CD8-positive, alpha-beta memory T cell (primary cell): ENCODE results near the gene FOXP2. TPM values are rescaled to one million over a fixed set of nuclear protein-coding genes. Genes with fewer than 3 reads are reported as not detected.
"Not testable (repeated sequence)": the region's sequence is repeated elsewhere in the genome, so short reads cannot be mapped to it uniquely, and the experiment has no call there.

Experiments used
- CTCF ChIA-PET: fragments of 350-600 bp; sonication (Branson Sonifier 250); formaldehyde crosslinking; loops from one replicate; lab custom pipeline; 2021; ENCODE audit warnings: antibody characterized with exemption; lab: Charles Lee
- POLR2A ChIA-PET: fragments of 350-600 bp; sonication (Branson Sonifier 250); formaldehyde crosslinking; loops from one replicate; lab custom pipeline; 2021; ENCODE audit warnings: antibody characterized with exemption; lab: Charles Lee
- DNase-seq, 5 donors: peaks; one replicate each; pipeline versions ENCODE4 v3.0.0 to v3.0.0-alpha.2; 2020 to 2022; ENCODE audit warnings: mixed read lengths in 1 of 5
- H3K27ac ChIP-seq: one replicate; pipeline ENCODE4 v1.7.0; 2013; ENCODE audit warnings: low read depth, mild to moderate bottlenecking, low read length, moderate library complexity
- H3K27me3 ChIP-seq: 2 replicates; pipeline ENCODE4 v1.7.0; 2013; ENCODE audit warnings: low read length, mild to moderate bottlenecking; ENCODE audit not compliant: insufficient read depth, poor library complexity, severe bottlenecking
- H3K36me3 ChIP-seq: 2 replicates; pipeline ENCODE4 v1.7.0; 2013; ENCODE audit warnings: mild to moderate bottlenecking, low read length, moderate library complexity; ENCODE audit not compliant: insufficient read depth
- H3K4me1 ChIP-seq: 2 replicates; pipeline ENCODE4 v1.7.0; 2013; ENCODE audit warnings: mild to moderate bottlenecking, low read length, moderate library complexity; ENCODE audit not compliant: insufficient read depth
- H3K4me3 ChIP-seq: 2 replicates; pipeline ENCODE4 v1.7.0; 2013; ENCODE audit warnings: mild to moderate bottlenecking, low read length
- H3K9me3 ChIP-seq: 2 replicates; pipeline ENCODE4 v1.7.0; 2013; ENCODE audit warnings: mild to moderate bottlenecking, low read length
- H3K27ac Mint-ChIP-seq, 8 donors: one replicate each; pipeline ENCODE4 v1.8.0; 2020 to 2021; ENCODE audit warnings: mixed read lengths in 8 of 8, mild to moderate bottlenecking in 6 of 8, inconsistent platforms in 3 of 8, moderate library complexity in 3 of 8
- H3K27me3 Mint-ChIP-seq, 2 donors: one replicate each; pipeline ENCODE4 v1.8.0; 2020 to 2021; ENCODE audit warnings: mixed read lengths in 2 of 2, mild to moderate bottlenecking in 1 of 2, moderate library complexity in 1 of 2
- H3K36me3 Mint-ChIP-seq, 3 donors: one replicate each; pipeline ENCODE4 v1.8.0; 2020 to 2021; ENCODE audit warnings: mixed read lengths in 3 of 3, inconsistent platforms in 1 of 3, mild to moderate bottlenecking in 1 of 3
- H3K4me1 Mint-ChIP-seq, 3 donors: one replicate each; pipeline ENCODE4 v1.8.0; 2020 to 2021; ENCODE audit warnings: mixed read lengths in 3 of 3, inconsistent platforms in 1 of 3, mild to moderate bottlenecking in 1 of 3
- H3K4me3 Mint-ChIP-seq, 7 donors: one replicate each; pipeline ENCODE4 v1.8.0; 2020 to 2021; ENCODE audit warnings: mixed read lengths in 7 of 7, mild to moderate bottlenecking in 6 of 7, moderate library complexity in 4 of 7, inconsistent platforms in 2 of 7
- H3K9me3 Mint-ChIP-seq, 5 donors: one replicate each; pipeline ENCODE4 v1.8.0; 2020 to 2022; ENCODE audit warnings: mixed read lengths in 5 of 5, mild to moderate bottlenecking in 3 of 5, moderate library complexity in 2 of 5, inconsistent platforms in 1 of 5
- polyA plus RNA-seq: library from polyadenylated mRNA; unstranded; fragments of 300-500 nt; fragmentation: Illumina TruSeq; gene quantifications from one replicate; pipeline ENCODE4 v1.2.3, GENCODE V29; 2021
- total RNA-seq, 2 experiments: library from RNA; stranded (reverse); gene quantifications; one replicate each; pipeline ENCODE4 v1.2.3, GENCODE V29; 2021

FOXP2 gene
- total and polyA plus RNA-seq, 3 experiments from 2014 or later = not detected

DNA sequence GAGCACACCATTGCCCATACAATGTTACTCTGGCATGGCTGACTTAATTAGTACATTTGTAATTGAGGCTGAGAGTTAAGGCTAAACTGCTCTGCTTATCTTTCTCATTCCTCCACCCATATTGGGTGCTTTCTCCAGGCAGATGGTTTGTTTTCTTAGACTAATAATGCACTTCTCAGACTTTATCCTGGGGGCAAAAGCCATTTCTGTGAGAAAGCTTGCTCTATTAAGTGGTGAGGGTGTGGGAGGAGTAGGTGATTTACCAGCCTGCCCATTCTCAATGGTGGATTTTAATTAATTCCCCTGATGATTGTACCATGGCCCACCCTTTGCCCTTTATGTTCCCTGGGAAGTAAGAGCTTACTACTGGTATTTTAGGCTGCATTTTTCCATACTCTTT lies 174.8 kb downstream of the FOXP2 start:
- Histone ChIP-seq H3K4me1 (no peaks in the 10 kb centered on the region), H3K9me3 (no peaks in the 10 kb centered on the region), H3K36me3 (no peaks in the 10 kb centered on the region), H3K27ac (no peak overlapping the region), H3K27me3 (no peaks in the 10 kb centered on the region), H3K4me3 (no peak overlapping the region)
- ChIA-PET CTCF (no interaction called here), POLR2A (no interaction called here)
- Mint-ChIP-seq H3K27ac (no peak overlapping the region), H3K36me3 (no peaks in the 10 kb centered on the region), H3K9me3 (no peaks in the 10 kb centered on the region), H3K4me1 (no peaks in the 10 kb centered on the region), H3K27me3 (peaks cover 1 to 3% of the 10 kb centered on the region in 2 donors), H3K4me3 (no peak overlapping the region)
- no peak for DNase-seq

DNA sequence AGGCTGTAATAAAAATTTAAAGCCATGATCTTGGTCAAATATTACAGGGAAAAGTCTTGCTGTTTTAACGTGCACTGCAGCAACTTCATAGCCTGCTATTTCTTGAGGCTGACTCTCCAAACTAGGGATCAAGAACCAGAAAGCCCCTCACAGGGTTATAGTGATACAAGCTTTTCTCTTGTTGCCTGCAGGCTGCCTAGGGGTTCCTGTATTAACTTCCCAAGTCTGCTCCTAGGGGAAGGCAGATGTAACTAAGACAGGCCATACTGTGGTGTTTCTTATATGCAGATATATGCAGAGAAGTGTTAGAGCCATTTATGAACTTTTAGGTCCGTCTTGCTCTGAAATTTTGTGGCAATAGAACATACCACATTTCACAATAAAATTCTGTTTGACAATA lies 175.7 kb downstream of the FOXP2 start:
- ChIA-PET POLR2A (no interaction called here), CTCF (no interaction called here)
- no peaks in the 10 kb centered on the region for H3K27me3 ChIP-seq
- Mint-ChIP-seq H3K4me1 (no peaks in the 10 kb centered on the region), H3K27ac (no peak overlapping the region), H3K4me3 (no peak overlapping the region), H3K9me3 (no peaks in the 10 kb centered on the region), H3K27me3 (peaks cover 1 to 3% of the 10 kb centered on the region in 2 donors), H3K36me3 (no peaks in the 10 kb centered on the region)
- H3K36me3 ChIP-seq = no peaks in the 10 kb centered on the region
- H3K27ac ChIP-seq = no peak overlapping the region
- no peaks in the 10 kb centered on the region for H3K9me3 ChIP-seq
- no peak overlapping the region for H3K4me3 ChIP-seq
- no peak for DNase-seq
- H3K4me1 ChIP-seq = no peaks in the 10 kb centered on the region

DNA sequence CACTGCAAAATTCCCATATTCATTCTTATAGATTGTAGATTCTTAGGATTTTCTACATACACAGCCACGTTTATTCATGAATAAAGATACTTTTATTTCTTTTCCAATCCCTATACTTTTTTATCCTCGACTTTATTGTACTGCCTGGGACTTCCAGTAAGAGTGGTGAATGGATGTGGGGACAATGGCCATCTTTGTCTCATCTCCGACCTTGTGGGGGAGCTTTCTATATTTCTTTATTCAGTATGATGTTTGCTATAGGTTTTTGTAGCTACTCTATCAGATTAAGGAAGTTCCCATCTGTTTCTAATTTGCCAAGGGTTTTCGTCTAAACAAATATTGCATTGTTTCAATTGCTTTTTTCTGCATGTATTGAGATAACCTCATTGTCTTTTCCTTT lies 184.3 kb downstream of the FOXP2 start:
- H3K4me3 ChIP-seq = no peak overlapping the region
- no peak overlapping the region for H3K27ac Mint-ChIP-seq
- peaks cover 0 to 2% (median 0%) of the 10 kb centered on the region in 5 donors for H3K9me3 Mint-ChIP-seq
- ChIA-PET POLR2A (no interaction called here), CTCF (no interaction called here)
- H3K27ac ChIP-seq = no peak overlapping the region
- H3K4me1 Mint-ChIP-seq = no peaks in the 10 kb centered on the region
- no peak overlapping the region for H3K4me3 Mint-ChIP-seq
- no peaks in the 10 kb centered on the region for H3K36me3 Mint-ChIP-seq
- H3K27me3 Mint-ChIP-seq = peaks cover 0 to 2% of the 10 kb centered on the region in 2 donors
- DNase-seq = no peak
- H3K36me3 ChIP-seq = no peaks in the 10 kb centered on the region
- H3K27me3 ChIP-seq = no peaks in the 10 kb centered on the region
- H3K4me1 ChIP-seq = no peaks in the 10 kb centered on the region
- H3K9me3 ChIP-seq = no peaks in the 10 kb centered on the region

DNA sequence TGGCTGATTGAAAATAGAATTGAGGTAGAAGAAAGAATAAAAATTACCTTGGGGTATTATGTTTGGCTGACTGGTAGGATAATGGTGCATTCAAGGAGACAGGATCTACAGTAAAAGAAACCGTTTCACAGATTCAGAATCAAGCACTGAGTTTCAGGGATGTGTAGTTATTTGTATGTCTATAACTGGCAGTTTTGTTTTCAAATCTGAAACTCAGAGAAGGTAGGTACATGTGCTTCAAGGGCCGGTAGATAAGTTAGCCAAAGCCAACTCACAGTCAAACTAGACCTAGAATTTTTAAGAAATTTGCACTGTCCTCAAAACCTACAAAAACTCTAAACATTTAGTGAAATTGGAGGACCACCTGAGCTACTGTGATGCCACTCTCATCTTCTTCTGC lies 191.5 kb downstream of the FOXP2 start:
- Mint-ChIP-seq H3K36me3 (no peaks in the 10 kb centered on the region), H3K27me3 (peaks cover 0 to 2% of the 10 kb centered on the region in 2 donors), H3K4me3 (no peak overlapping the region), H3K9me3 (no peaks in the 10 kb centered on the region), H3K27ac (no peak overlapping the region), H3K4me1 (no peaks in the 10 kb centered on the region)
- H3K4me1 ChIP-seq = no peaks in the 10 kb centered on the region
- H3K27ac ChIP-seq = no peak overlapping the region
- H3K36me3 ChIP-seq = no peaks in the 10 kb centered on the region
- H3K9me3 ChIP-seq = no peaks in the 10 kb centered on the region
- no peak for DNase-seq
- ChIA-PET POLR2A (no interaction called here), CTCF (no interaction called here)
- no peak overlapping the region for H3K4me3 ChIP-seq
- H3K27me3 ChIP-seq = no peaks in the 10 kb centered on the region

DNA sequence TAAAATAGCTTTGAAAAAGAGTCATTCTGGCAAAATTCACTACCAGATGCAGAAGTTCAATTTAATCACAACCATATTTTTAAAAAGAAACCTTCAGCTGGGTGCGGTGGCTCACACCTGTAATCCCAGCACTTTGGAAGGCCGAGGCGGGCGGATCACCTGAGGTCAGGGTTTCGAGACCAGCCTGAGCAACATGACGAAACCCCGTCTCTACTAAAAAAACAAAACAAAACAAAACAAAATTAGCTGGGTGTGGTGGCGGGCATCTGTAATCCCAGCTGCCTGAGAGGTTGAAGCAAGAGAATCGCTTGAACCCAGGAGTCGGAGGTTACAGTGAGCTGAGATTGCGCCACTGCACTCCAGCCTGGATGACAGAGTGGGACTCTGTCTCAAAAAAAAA lies 194.2 kb downstream of the FOXP2 start:
- H3K27ac ChIP-seq, CTCF ChIA-PET, H3K4me1 Mint-ChIP-seq, H3K4me1 ChIP-seq, H3K36me3 ChIP-seq, H3K27me3 ChIP-seq, H3K27me3 Mint-ChIP-seq, H3K9me3 Mint-ChIP-seq, DNase-seq, H3K27ac Mint-ChIP-seq, POLR2A ChIA-PET, H3K4me3 Mint-ChIP-seq, H3K36me3 Mint-ChIP-seq, H3K4me3 ChIP-seq, H3K9me3 ChIP-seq: not testable (repeated sequence)

DNA sequence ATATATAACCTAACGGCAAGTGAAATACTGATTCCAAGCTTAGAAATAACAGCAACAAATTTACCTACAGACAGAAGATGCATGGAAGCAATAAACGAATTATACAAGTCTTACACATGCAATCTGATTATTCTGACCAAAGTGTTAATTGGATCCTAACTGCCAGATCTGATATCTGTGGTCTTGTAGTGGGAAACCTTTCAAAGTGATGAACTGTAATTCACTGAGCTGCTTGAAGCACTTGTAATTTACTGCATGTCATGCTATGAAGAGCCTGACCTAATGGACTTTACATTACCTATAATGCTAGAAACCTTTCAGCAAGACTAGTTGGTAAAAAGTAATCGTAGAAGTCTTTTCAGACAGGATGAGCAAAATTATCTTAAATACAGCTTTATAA lies 205.6 kb downstream of the FOXP2 start:
- POLR2A ChIA-PET = no interaction called here

DNA sequence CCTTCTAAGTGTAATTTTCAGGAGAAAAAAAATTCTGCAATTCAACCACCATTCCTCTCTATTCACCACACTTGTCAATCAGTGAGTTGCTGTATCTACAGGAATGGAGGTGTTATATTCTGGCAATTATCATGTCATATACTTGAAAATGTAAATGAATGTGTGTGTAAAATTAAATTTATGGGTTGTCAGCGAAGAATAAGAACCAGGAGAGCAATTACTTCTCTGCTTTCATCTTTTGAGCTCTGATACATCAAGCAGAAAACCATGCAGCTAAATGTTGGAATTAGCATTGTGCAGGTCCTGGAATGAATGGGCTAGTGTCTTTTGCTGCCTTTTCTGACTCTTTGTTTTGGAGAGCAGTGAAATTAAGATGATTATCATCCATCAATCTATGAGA lies 207.6 kb downstream of the FOXP2 start:
- no peaks in the 10 kb centered on the region for H3K9me3 Mint-ChIP-seq
- no peaks in the 10 kb centered on the region for H3K4me1 ChIP-seq
- H3K4me3 ChIP-seq = no peak overlapping the region
- ChIA-PET CTCF (no interaction called here), POLR2A (no interaction called here)
- no peaks in the 10 kb centered on the region for H3K9me3 ChIP-seq
- no peaks in the 10 kb centered on the region for H3K27me3 Mint-ChIP-seq
- no peaks in the 10 kb centered on the region for H3K27me3 ChIP-seq
- no peak for DNase-seq
- no peaks in the 10 kb centered on the region for H3K36me3 Mint-ChIP-seq
- H3K4me1 Mint-ChIP-seq = no peaks in the 10 kb centered on the region
- H3K27ac ChIP-seq = no peak overlapping the region
- H3K4me3 Mint-ChIP-seq = no peak overlapping the region
- no peak overlapping the region for H3K27ac Mint-ChIP-seq
- H3K36me3 ChIP-seq = no peaks in the 10 kb centered on the region

More for the DNA sequence above, 205.6 kb downstream of the FOXP2 start:
- Histone ChIP-seq H3K4me1 (no peaks in the 10 kb centered on the region), H3K4me3 (no peak overlapping the region), H3K27me3 (no peaks in the 10 kb centered on the region), H3K9me3 (no peaks in the 10 kb centered on the region), H3K27ac (no peak overlapping the region), H3K36me3 (no peaks in the 10 kb centered on the region)
- no peak overlapping the region for H3K4me3 Mint-ChIP-seq
- CTCF ChIA-PET = no interaction called here
- no peaks in the 10 kb centered on the region for H3K27me3 Mint-ChIP-seq
- H3K27ac Mint-ChIP-seq = no peak overlapping the region
- no peaks in the 10 kb centered on the region for H3K36me3 Mint-ChIP-seq
- H3K9me3 Mint-ChIP-seq = no peaks in the 10 kb centered on the region
- no peak for DNase-seq
- no peaks in the 10 kb centered on the region for H3K4me1 Mint-ChIP-seq

DNA sequence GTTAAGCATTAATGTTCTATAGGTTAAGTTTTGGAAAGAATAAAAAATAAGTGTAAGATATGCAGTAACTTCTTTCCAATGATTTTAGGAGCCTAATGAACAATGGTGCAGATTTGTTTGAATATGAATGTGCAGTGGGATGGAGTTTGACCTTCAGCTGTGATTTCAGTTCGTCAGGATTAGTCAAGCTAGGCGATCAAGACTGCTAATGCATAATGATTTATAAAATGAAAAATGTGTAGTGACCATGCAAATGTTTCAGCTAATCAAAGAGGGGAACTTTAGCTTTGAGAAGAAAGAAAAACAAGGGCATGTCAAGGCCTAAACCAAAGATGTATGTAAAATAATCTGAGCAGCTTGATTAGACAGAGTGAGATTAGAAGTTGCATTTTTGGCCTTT lies 208.5 kb downstream of the FOXP2 start:
- Histone ChIP-seq H3K27ac (no peak overlapping the region), H3K36me3 (no peaks in the 10 kb centered on the region), H3K4me3 (no peak overlapping the region), H3K9me3 (no peaks in the 10 kb centered on the region), H3K27me3 (no peaks in the 10 kb centered on the region), H3K4me1 (no peaks in the 10 kb centered on the region)
- Mint-ChIP-seq H3K9me3 (no peaks in the 10 kb centered on the region), H3K27me3 (no peaks in the 10 kb centered on the region), H3K4me1 (no peaks in the 10 kb centered on the region), H3K36me3 (no peaks in the 10 kb centered on the region), H3K27ac (no peak overlapping the region), H3K4me3 (no peak overlapping the region)
- CTCF ChIA-PET = no interaction called here
- POLR2A ChIA-PET = no interaction called here
- no peak for DNase-seq

DNA sequence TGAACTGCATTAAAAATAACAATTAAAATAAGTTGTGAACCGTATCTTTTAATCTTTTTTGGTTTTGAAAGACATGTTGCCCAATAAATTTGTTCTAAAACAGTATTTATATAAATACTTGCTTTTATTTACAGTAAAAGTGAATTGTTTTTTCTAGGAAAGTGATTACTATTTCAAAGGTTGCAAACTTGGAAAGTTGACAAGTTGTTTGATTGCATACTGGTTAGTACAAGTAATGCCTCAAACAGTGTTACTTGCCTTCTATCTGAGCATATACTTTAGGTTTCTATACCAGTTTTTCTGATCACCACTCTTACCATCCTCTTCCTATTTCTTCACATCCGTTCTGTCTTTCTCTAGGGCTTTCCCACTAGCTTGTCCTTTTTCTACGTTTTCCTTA lies 212.6 kb downstream of the FOXP2 start:
- Mint-ChIP-seq H3K27me3 (peaks cover 0 to 3% of the 10 kb centered on the region in 2 donors), H3K27ac (no peak overlapping the region), H3K4me1 (no peaks in the 10 kb centered on the region), H3K4me3 (no peak overlapping the region), H3K9me3 (no peaks in the 10 kb centered on the region), H3K36me3 (no peaks in the 10 kb centered on the region)
- ChIA-PET POLR2A (no interaction called here), CTCF (no interaction called here)
- Histone ChIP-seq H3K27ac (no peak overlapping the region), H3K9me3 (no peaks in the 10 kb centered on the region), H3K4me1 (no peaks in the 10 kb centered on the region), H3K27me3 (no peaks in the 10 kb centered on the region), H3K36me3 (no peaks in the 10 kb centered on the region), H3K4me3 (no peak overlapping the region)
- DNase-seq = no peak
